SK-N-SH (cell line): ENCODE results near the gene CCDC195.

Source experiments
- CTCF ChIP-seq: fragments of 200-600 bp; sonication (generic); IDR thresholded peaks from 2 replicates; pipeline ENCODE4 v1.6.1; 2017; ENCODE audit warnings: antibody characterized with exemption, mild to moderate bottlenecking, moderate library complexity
- ELF1 ChIP-seq: IDR thresholded peaks from 2 replicates; pipeline ENCODE4 v1.4.0; 2012
- GABPA ChIP-seq: IDR thresholded peaks from 2 replicates; pipeline ENCODE4 v1.4.0; 2012; ENCODE audit warnings: low read depth, mild to moderate bottlenecking
- POLR2AphosphoS5 ChIP-seq: IDR thresholded peaks from 2 replicates; pipeline ENCODE4 v1.6.1; 2012; ENCODE audit warnings: low read depth, low read length
- TAF1 ChIP-seq: IDR thresholded peaks from 2 replicates; pipeline ENCODE4 v1.6.1; 2012; ENCODE audit warnings: low read depth, mild to moderate bottlenecking, low read length, moderate library complexity, borderline replicate concordance
- ZBTB33 ChIP-seq: IDR thresholded peaks from 2 replicates; pipeline ENCODE4 v1.4.0; 2012; ENCODE audit warnings: low read depth, borderline replicate concordance

- TF ChIP-seq POLR2AphosphoS5 (no peak), ELF1 (no peak), TAF1 (no peak), CTCF (no peak), ZBTB33 (no peak), GABPA (no peak)
Measured at GRCh38 chr2:224711381-224711780, 4.8 kb downstream of the CCDC195 start.
